ENCODE data around the gene PJVK.

DNA sequence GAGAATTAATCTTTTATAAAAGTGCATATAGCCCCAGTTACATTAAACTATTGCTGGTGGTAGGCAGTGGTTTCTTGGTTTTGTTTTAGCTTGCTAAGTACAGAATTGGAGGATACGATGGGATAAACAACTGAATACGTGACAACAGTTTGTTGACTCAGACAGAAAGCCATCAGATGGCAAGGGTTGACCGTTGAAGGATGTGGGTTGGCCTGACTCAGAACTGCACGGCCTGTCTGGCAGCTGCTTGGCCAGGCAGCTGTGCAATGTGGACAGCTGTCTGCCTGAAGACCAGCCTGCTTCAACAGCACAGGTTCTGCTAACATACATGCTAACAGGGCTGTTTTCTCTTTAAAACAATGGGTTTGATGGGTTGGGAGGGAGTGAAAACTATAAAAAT is 46.8 kb upstream of the PJVK start:
- TF ChIP-seq CTCF (IDR thresholded peaks at IDR 0.05): no peak
- TF ChIP-seq POLR2AphosphoS5 (IDR thresholded peaks at IDR 0.05): peak; percentile 11 to 57
